ENCODE results near the gene ZDHHC20.

ZDHHC20 gene

DNA sequence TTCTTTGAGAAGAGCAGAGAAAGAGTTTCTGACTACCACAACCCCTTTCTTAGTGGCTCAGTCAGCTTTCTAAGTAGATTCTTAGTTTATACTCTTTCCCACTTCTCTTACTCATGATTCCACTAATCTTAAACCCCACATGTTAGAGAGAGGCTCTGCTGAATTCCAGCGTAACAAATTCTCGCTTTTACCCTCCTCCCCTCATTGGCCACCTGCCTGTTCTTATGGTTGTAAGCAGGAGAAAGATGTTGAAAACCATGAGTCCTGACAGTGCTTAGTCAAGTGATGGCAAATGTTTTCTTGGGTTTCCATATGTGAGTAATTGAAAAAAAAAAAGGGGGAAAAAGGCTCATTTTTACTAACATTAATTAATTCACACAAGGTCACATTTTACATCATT, 125.9 kb downstream of the ZDHHC20 start:
- no peaks in the 10 kb centered on the region for H3K9me3 ChIP-seq (replicated peaks; ENCODE audit: insufficient read depth, low read length)
- no peaks in the 10 kb centered on the region for H3K9me2 ChIP-seq (replicated peaks; ENCODE audit: insufficient read depth, low read length)
- no peaks in the 10 kb centered on the region for H3K36me3 ChIP-seq (replicated peaks; ENCODE audit: insufficient read depth, low read length)
- H3K9ac ChIP-seq (ENCODE audit: low read length) = no peak overlapping the region
- H3K4me3 ChIP-seq (ENCODE audit: low read length) = no peak overlapping the region
- peaks cover 8% of the 10 kb centered on the region; the same call in 1 of the 2 replicates for H3K79me2 ChIP-seq (ENCODE audit: low read length)
- no peak overlapping the region for H3K4me2 ChIP-seq (ENCODE audit: low read depth, low read length)
- peaks cover 14% of the 10 kb centered on the region for H3K4me1 ChIP-seq (ENCODE audit: low read length)
- DNase-seq = no peak
- no peak overlapping the region for H3K27ac ChIP-seq (ENCODE audit: low read length)
- peaks cover 16% of the 10 kb centered on the region; the same call in 1 of the 2 replicates for H3F3A ChIP-seq (ENCODE audit: insufficient read depth, low read length)
- H2AFZ ChIP-seq (ENCODE audit: low read length) = no peak overlapping the region
- no peaks in the 10 kb centered on the region for H3K27me3 ChIP-seq (replicated peaks; ENCODE audit: insufficient read depth, low read length)
- TF ChIP-seq, protein P1, sequence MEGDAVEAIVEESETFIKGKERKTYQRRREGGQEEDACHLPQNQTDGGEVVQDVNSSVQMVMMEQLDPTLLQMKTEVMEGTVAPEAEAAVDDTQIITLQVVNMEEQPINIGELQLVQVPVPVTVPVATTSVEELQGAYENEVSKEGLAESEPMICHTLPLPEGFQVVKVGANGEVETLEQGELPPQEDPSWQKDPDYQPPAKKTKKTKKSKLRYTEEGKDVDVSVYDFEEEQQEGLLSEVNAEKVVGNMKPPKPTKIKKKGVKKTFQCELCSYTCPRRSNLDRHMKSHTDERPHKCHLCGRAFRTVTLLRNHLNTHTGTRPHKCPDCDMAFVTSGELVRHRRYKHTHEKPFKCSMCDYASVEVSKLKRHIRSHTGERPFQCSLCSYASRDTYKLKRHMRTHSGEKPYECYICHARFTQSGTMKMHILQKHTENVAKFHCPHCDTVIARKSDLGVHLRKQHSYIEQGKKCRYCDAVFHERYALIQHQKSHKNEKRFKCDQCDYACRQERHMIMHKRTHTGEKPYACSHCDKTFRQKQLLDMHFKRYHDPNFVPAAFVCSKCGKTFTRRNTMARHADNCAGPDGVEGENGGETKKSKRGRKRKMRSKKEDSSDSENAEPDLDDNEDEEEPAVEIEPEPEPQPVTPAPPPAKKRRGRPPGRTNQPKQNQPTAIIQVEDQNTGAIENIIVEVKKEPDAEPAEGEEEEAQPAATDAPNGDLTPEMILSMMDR (IDR thresholded peaks at IDR 0.05; ENCODE audit: low read length) = no peak
- TF ChIP-seq EZH2phosphoT487 (IDR thresholded peaks at IDR 0.05; ENCODE audit: low read length) (no peak), EZH2 (optimal IDR thresholded peaks at IDR 0.05; ENCODE audit: low read depth, low read length) (no peak)
- no peaks in the 10 kb centered on the region for H4K20me1 ChIP-seq (ENCODE audit: insufficient read depth, low read length)

DNA sequence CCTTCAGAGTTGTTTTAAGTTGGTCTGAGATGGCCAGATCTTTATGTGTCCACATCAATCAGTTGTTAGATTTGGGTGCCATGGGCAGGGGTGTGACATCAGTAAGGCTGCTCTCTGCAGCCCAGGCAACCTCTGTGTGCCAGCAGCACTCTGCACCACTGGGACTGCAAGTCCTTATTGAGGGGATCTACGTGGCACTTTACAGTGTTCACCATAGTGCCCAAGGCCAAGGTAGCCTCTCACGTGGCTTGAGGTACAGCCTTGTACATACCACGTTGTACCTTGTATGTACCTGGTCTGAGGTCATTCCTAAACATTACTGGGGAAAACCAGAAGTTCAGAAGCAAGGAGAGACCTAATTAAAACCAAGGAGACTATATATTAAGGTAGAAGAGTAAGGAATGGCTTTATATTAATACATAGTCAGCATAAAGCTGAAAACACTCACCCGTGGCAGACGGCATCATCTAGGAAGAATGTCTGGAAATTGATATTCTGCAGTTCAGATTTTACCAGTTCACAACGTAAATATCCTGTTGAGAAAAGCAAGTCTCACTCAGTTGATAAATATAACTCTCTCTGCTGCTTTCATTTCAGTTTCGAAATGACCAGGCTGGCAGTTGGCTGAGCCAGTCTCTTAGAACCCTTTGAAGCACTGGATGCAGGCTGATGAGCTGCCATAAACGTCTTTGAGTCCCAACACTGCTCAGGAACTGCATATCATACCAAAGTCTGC, 128.8 kb downstream of the ZDHHC20 start:
- H3F3A ChIP-seq (ENCODE audit: insufficient read depth, low read length) = peaks cover 16% of the 10 kb centered on the region; the same call in 1 of the 2 replicates
- H3K36me3 ChIP-seq (replicated peaks; ENCODE audit: insufficient read depth, low read length) = no peaks in the 10 kb centered on the region
- peaks cover 14% of the 10 kb centered on the region for H3K4me1 ChIP-seq (ENCODE audit: low read length)
- DNase-seq = peak; percentile 74
- peak overlapping the region; percentile 54 for H3K4me3 ChIP-seq (ENCODE audit: low read length)
- TF ChIP-seq EZH2phosphoT487 (IDR thresholded peaks at IDR 0.05; ENCODE audit: low read length) (no peak), EZH2 (optimal IDR thresholded peaks at IDR 0.05; ENCODE audit: low read depth, low read length) (no peak)
- TF ChIP-seq, protein P1 (IDR thresholded peaks at IDR 0.05; ENCODE audit: low read length) = no peak
- no peaks in the 10 kb centered on the region for H4K20me1 ChIP-seq (ENCODE audit: insufficient read depth, low read length)
- no peaks in the 10 kb centered on the region for H3K27me3 ChIP-seq (replicated peaks; ENCODE audit: insufficient read depth, low read length)
- no peaks in the 10 kb centered on the region for H3K9me3 ChIP-seq (replicated peaks; ENCODE audit: insufficient read depth, low read length)
- H2AFZ ChIP-seq (ENCODE audit: low read length) = peak overlapping the region; percentile 67
- H3K79me2 ChIP-seq (ENCODE audit: low read length) = peaks cover 12% of the 10 kb centered on the region; the same call in 1 of the 2 replicates
- H3K27ac ChIP-seq (ENCODE audit: low read length) = peak overlapping the region; percentile 91
- H3K4me2 ChIP-seq (ENCODE audit: low read depth, low read length) = peak overlapping the region; percentile 92
- no peaks in the 10 kb centered on the region for H3K9me2 ChIP-seq (replicated peaks; ENCODE audit: insufficient read depth, low read length)
- H3K9ac ChIP-seq (ENCODE audit: low read length) = peak overlapping the region; percentile 56

DNA sequence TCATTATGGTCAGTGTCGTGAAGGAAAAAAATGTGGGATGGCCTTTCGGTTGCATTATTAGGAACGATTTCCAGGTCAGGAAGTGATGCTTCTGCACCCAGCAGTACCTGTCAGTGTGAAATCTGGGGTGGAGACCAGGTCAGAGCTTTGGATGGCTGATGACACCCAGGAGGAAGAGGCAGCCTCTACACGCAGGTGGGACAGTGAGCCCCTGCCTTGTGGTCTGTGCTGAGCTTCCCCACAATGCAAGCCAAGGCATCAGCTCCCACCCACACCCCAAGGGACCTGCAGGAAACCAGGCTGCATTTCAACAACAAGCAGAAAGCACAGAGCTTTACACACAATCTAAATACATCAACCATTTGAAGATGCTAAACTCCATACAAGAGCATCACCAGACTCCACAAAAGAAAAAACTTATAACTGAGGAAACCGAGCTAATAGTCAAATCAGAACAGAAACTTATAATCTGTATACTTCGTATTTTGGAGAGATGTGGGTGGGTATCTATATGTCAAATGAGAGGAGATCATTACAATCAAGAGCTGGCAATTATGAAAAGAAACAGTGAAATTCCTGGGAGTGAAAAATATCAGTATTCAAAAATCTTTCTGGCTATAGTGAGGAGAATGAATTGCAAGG, 130.1 kb downstream of the ZDHHC20 start:
- no peak for DNase-seq
- Histone ChIP-seq H4K20me1 (ENCODE audit: insufficient read depth, low read length) (no peaks in the 10 kb centered on the region), H2AFZ (ENCODE audit: low read length) (no peak overlapping the region), H3K27ac (ENCODE audit: low read length) (peak overlapping the region; percentile 91; the same call in 1 of the 2 replicates), H3K9me3 (replicated peaks; ENCODE audit: insufficient read depth, low read length) (no peaks in the 10 kb centered on the region), H3K9ac (ENCODE audit: low read length) (peak overlapping the region; percentile 56; the same call in 1 of the 2 replicates), H3K36me3 (replicated peaks; ENCODE audit: insufficient read depth, low read length) (no peaks in the 10 kb centered on the region), H3F3A (ENCODE audit: insufficient read depth, low read length) (peaks cover 16% of the 10 kb centered on the region; the same call in 1 of the 2 replicates), H3K79me2 (ENCODE audit: low read length) (peaks cover 12% of the 10 kb centered on the region; the same call in 1 of the 2 replicates), H3K4me2 (ENCODE audit: low read depth, low read length) (peak overlapping the region; percentile 92), H3K27me3 (replicated peaks; ENCODE audit: insufficient read depth, low read length) (no peaks in the 10 kb centered on the region), H3K9me2 (replicated peaks; ENCODE audit: insufficient read depth, low read length) (no peaks in the 10 kb centered on the region), H3K4me3 (ENCODE audit: low read length) (peak overlapping the region; percentile 54; the same call in 1 of the 2 replicates), H3K4me1 (ENCODE audit: low read length) (peaks cover 14% of the 10 kb centered on the region)
- TF ChIP-seq EZH2 (optimal IDR thresholded peaks at IDR 0.05; ENCODE audit: low read depth, low read length) = no peak
- TF ChIP-seq, protein P1 (IDR thresholded peaks at IDR 0.05; ENCODE audit: low read length) = no peak
- no peak for TF ChIP-seq EZH2phosphoT487 (IDR thresholded peaks at IDR 0.05; ENCODE audit: low read length)
